Measurements from ENCODE around the gene CD4. TPM values are rescaled to one million over a fixed set of nuclear protein-coding genes. Genes with fewer than 3 reads are reported as not detected.

CD4 gene
- total and polyA plus RNA-seq, 2 donors (not counting 3 experiments of a cell fraction or from before 2014, with no cell fraction given): not detected

GRCh38 chr12:6860942-6861341, 71.6 kb downstream of the CD4 start:
- intact Hi-C loops (cut with micrococcal nuclease): no loop called here
- Histone ChIP-seq H3K4me1 (ENCODE audit: control insufficient read depth, extremely low read depth, insufficient read depth, low read length) (no peaks in the 10 kb centered on the region), H3K9me1 (replicated peaks; ENCODE audit: control insufficient read depth, extremely low read depth, insufficient read depth, low read length) (no peaks in the 10 kb centered on the region), H3K9me3 (replicated peaks; ENCODE audit: control insufficient read depth, insufficient read depth, low read length) (no peaks in the 10 kb centered on the region), H3K27me3 (ENCODE audit: control insufficient read depth in 2 of 2, insufficient read depth in 2 of 2, low read length in 2 of 2) (no peaks in the 10 kb centered on the region), H3K4me3 (replicated peaks in 1 of 3; ENCODE audit: insufficient read depth in 1 of 3, low read depth in 1 of 3, low read length in 3 of 3) (no peak overlapping the region), H3K27ac (ENCODE audit: insufficient read depth, low read depth, low read length) (no peak overlapping the region), H3K9ac (replicated peaks; ENCODE audit: extremely low read depth, insufficient read depth, low read length) (no peak overlapping the region), H3K4me2 (ENCODE audit: insufficient read depth, low read length) (no peak overlapping the region), H3K36me3 (ENCODE audit: control insufficient read depth in 2 of 2, extremely low read depth in 1 of 2, insufficient read depth in 2 of 2, low read length in 2 of 2) (peaks cover 15 to 69% of the 10 kb centered on the region in 2 experiments), H3K79me2 (ENCODE audit: control insufficient read depth, insufficient read depth, low read length) (no peaks in the 10 kb centered on the region), H4K20me1 (replicated peaks; ENCODE audit: control insufficient read depth, extremely low read depth, insufficient read depth, low read length) (no peaks in the 10 kb centered on the region), H2AFZ (ENCODE audit: low read depth, low read length) (no peak overlapping the region)
- TF ChIP-seq MAX (IDR thresholded peaks at IDR 0.05; ENCODE audit: insufficient read depth, insufficient read length): no peak
- ChIA-PET CTCF (interaction anchor here (1.0 to 1.9 kb wide), 3 partner anchors 8 to 11 kb away, joined by 4 to 7 read pairs (median 5); partner anchors contain the start of gene SPSB2), POLR2A (no interaction called here)
- dilution Hi-C loops (cut with MboI; ENCODE audit: extremely low pct_ligation_motif_present, low sequenced_read_pairs): no loop called here
- no peak for DNase-seq (ENCODE audit: low read depth, low spot score)
- no peak for FAIRE-seq
- BruUV-seq (replicated peaks): no TSS peak

- POLR2A ChIA-PET: no interaction called here
- dilution Hi-C loops (cut with MboI; ENCODE audit: extremely low pct_ligation_motif_present, low sequenced_read_pairs): no loop called here
- H3K36me3 ChIP-seq (ENCODE audit: control insufficient read depth in 2 of 2, extremely low read depth in 1 of 2, insufficient read depth in 2 of 2, low read length in 2 of 2): peaks cover 15 to 64% of the 10 kb centered on the region in 2 experiments
Observed at GRCh38 chr12:6861391-6861790, 72.1 kb downstream of the CD4 start.

More at GRCh38 chr12:6861391-6861790, 72.1 kb downstream of the CD4 start:
- Histone ChIP-seq H3K4me2 (ENCODE audit: insufficient read depth, low read length) (no peak overlapping the region), H3K9me3 (replicated peaks; ENCODE audit: control insufficient read depth, insufficient read depth, low read length) (no peaks in the 10 kb centered on the region), H3K4me1 (ENCODE audit: control insufficient read depth, extremely low read depth, insufficient read depth, low read length) (no peaks in the 10 kb centered on the region), H3K9me1 (replicated peaks; ENCODE audit: control insufficient read depth, extremely low read depth, insufficient read depth, low read length) (no peaks in the 10 kb centered on the region), H2AFZ (ENCODE audit: low read depth, low read length) (no peak overlapping the region), H3K79me2 (ENCODE audit: control insufficient read depth, insufficient read depth, low read length) (no peaks in the 10 kb centered on the region), H3K27ac (ENCODE audit: insufficient read depth, low read depth, low read length) (no peak overlapping the region), H3K9ac (replicated peaks; ENCODE audit: extremely low read depth, insufficient read depth, low read length) (no peak overlapping the region), H4K20me1 (replicated peaks; ENCODE audit: control insufficient read depth, extremely low read depth, insufficient read depth, low read length) (no peaks in the 10 kb centered on the region), H3K27me3 (ENCODE audit: control insufficient read depth in 2 of 2, insufficient read depth in 2 of 2, low read length in 2 of 2) (no peaks in the 10 kb centered on the region), H3K4me3 (replicated peaks in 1 of 3; ENCODE audit: insufficient read depth in 1 of 3, low read depth in 1 of 3, low read length in 3 of 3) (no peak overlapping the region)
- no peak for TF ChIP-seq GATA2 (IDR thresholded peaks at IDR 0.05; ENCODE audit: insufficient read depth, insufficient read length, low read depth, low read length)
- TF ChIP-seq EZH2 (IDR thresholded peaks at IDR 0.05; ENCODE audit: borderline replicate concordance, low read depth, low read length, severe bottlenecking): no peak
- TF ChIP-seq FOS (IDR thresholded peaks at IDR 0.05; ENCODE audit: borderline replicate concordance, insufficient read depth, low read length): no peak
- TF ChIP-seq POLR2AphosphoS5 (IDR thresholded peaks at IDR 0.05; ENCODE audit: insufficient read depth, low read depth, low read length): no peak
- TF ChIP-seq JUN (IDR thresholded peaks at IDR 0.05; ENCODE audit: borderline replicate concordance, insufficient read depth, insufficient read length, low read depth): no peak
- TF ChIP-seq CTCF (IDR thresholded peaks at IDR 0.05; ENCODE audit: extremely low read depth in 1 of 2, insufficient read depth in 1 of 2, low read depth in 1 of 2, low read length in 2 of 2): no peak
- TF ChIP-seq POLR2A (IDR thresholded peaks at IDR 0.05; ENCODE audit: low read depth, low read length): no peak
- FAIRE-seq (no peak), DNase-seq (ENCODE audit: low read depth, low spot score) (no peak)
- no TSS peak for BruUV-seq (replicated peaks)
- intact Hi-C loops (cut with micrococcal nuclease): no loop called here
- CTCF ChIA-PET: interaction anchor here (1.0 to 1.9 kb wide), 3 partner anchors 8 to 11 kb away, joined by 4 to 7 read pairs (median 5); partner anchors contain the start of gene SPSB2
